HepG2 (cell line): ENCODE data around the gene MYCBPAP. TPM values are rescaled to one million over a fixed set of nuclear protein-coding genes. Genes with fewer than 3 reads are reported as not detected.

ENCODE experiments used
- ATAC-seq: fragments of 200-7000 bp; cut with Tn5 transposase; 3 replicates; pipeline ENCODE4 v1.9.1; 2020; ENCODE audit warnings: mild to moderate bottlenecking, moderate library complexity
- BruUV-seq: library from RNA; stranded (reverse); fragments of 400-500 nt; replicated peaks from 2 replicates; lab custom pipeline; 2021; lab: Mats Ljungman, UMichigan
- CTCF ChIA-PET: fragments of 300-600 bp; formaldehyde crosslinking; extraction: SDS; loops from one replicate; lab custom pipeline; 2021; ENCODE audit warnings: low total read pairs, inconsistent platforms, low intra/inter-chr PET ratio; lab: Yijun Ruan, JAX
- POLR2A ChIA-PET: fragments of 350-600 bp; sonication (Branson Sonifier 250); formaldehyde crosslinking; loops from one replicate; lab custom pipeline; 2020; ENCODE audit warnings: antibody characterized with exemption, inconsistent platforms; lab: Yijun Ruan, JAX
- DNase-seq: peaks from one replicate; pipeline ENCODE4 v3.0.0-alpha.2; 2015; ENCODE audit warnings: low spot score
- FAIRE-seq: peaks from 3 replicates; lab custom pipeline; 2011; peaks lifted over from hg19 to GRCh38; lab: Jason Lieb, UNC
- H2AFZ ChIP-seq: one replicate; pipeline ENCODE4 v1.6.1; 2011; ENCODE audit warnings: low read length, inconsistent platforms
- H3K27ac ChIP-seq: fragments of 300-600 bp; 3 replicates; pipeline ENCODE4 v1.8.0; 2011; ENCODE audit warnings: mixed run types, mild to moderate bottlenecking, mixed read lengths, low read length, inconsistent platforms; ENCODE audit not compliant: insufficient read depth; ENCODE audit errors: extremely low read length
- H3K27me3 ChIP-seq, 2 experiments: fragments of 200-600 bp in 1 of 2; 2 replicates in 1 of 2; 3 replicates in 1 of 2; pipeline versions ENCODE4 v1.6.0 to v1.8.0; 2011; ENCODE audit warnings: low read length in 2 of 2, mild to moderate bottlenecking in 2 of 2, moderate library complexity in 2 of 2, inconsistent platforms in 1 of 2; ENCODE audit not compliant: insufficient read depth in 2 of 2, control insufficient read depth in 1 of 2
- H3K36me3 ChIP-seq, 2 experiments: fragments of 200-600 bp in 1 of 2; replicated peaks in 1 of 2; 2 replicates in 1 of 2; 3 replicates in 1 of 2; pipeline versions ENCODE4 v1.5.1 to v1.8.0; 2011; ENCODE audit warnings: low read length in 2 of 2, inconsistent platforms in 1 of 2; ENCODE audit not compliant: insufficient read depth in 2 of 2, control insufficient read depth in 1 of 2
- H3K4me1 ChIP-seq: 2 replicates; pipeline ENCODE4 v1.5.1; 2012; ENCODE audit warnings: low read length, inconsistent platforms; ENCODE audit not compliant: insufficient read depth
- H3K4me2 ChIP-seq: 2 replicates; pipeline ENCODE4 v1.6.0; 2011; ENCODE audit warnings: low read depth, low read length, inconsistent platforms
- H3K4me3 ChIP-seq, 3 experiments: fragments of 200-600 bp in 1 of 3; sonication (generic), shearing (Covaris generic) in 1 of 3; replicated peaks in 1 of 3; 2 replicates each; pipeline ENCODE4 v1.5.1; 2011 to 2016; ENCODE audit warnings: low read length in 3 of 3, inconsistent platforms in 2 of 3, low read depth in 2 of 3, mild to moderate bottlenecking in 2 of 3, control low read depth in 1 of 3, mixed read lengths in 1 of 3; ENCODE audit not compliant: insufficient read depth in 1 of 3
- H3K79me2 ChIP-seq: one replicate; pipeline ENCODE4 v1.6.1; 2011; ENCODE audit warnings: low read length, inconsistent platforms; ENCODE audit not compliant: insufficient read depth
- H3K9ac ChIP-seq: 2 replicates; pipeline ENCODE4 v1.6.0; 2011; ENCODE audit warnings: mild to moderate bottlenecking, low read depth, low read length, inconsistent platforms; ENCODE audit not compliant: insufficient read depth
- H3K9me3 ChIP-seq: 2 replicates; pipeline ENCODE4 v1.5.1; 2012; ENCODE audit warnings: mild to moderate bottlenecking, low read length
- H4K20me1 ChIP-seq: 2 replicates; pipeline ENCODE4 v1.6.0; 2011; ENCODE audit warnings: inconsistent platforms, mild to moderate bottlenecking, low read length, moderate library complexity; ENCODE audit not compliant: insufficient read depth
- AHR ChIP-seq: IDR thresholded peaks from 2 replicates; pipeline ENCODE4 v1.6.1; 2018; ENCODE audit warnings: missing genetic modification reagents, missing compliant biosample characterization
- CBX5 ChIP-seq: sonication (generic); formaldehyde crosslinking; IDR thresholded peaks from 2 replicates; pipeline ENCODE4 v1.4.0; 2020; ENCODE audit warnings: missing genetic modification reagents, borderline replicate concordance
- GPN1 ChIP-seq: sonication (generic); formaldehyde crosslinking; IDR thresholded peaks from 2 replicates; pipeline ENCODE4 v1.5.1; 2020; ENCODE audit warnings: missing genetic modification reagents, borderline replicate concordance
- HHEX ChIP-seq: IDR thresholded peaks from 2 replicates; pipeline ENCODE4 v1.6.1; 2016; ENCODE audit warnings: control low read depth
- MYPOP ChIP-seq: sonication (generic); formaldehyde crosslinking; IDR thresholded peaks from 2 replicates; pipeline ENCODE4 v1.8.1; 2023; ENCODE audit warnings: mild to moderate bottlenecking, moderate library complexity, missing genetic modification reagents
- NFYC ChIP-seq: IDR thresholded peaks from 2 replicates; pipeline ENCODE4 v1.6.1; 2016; ENCODE audit warnings: missing genetic modification reagents, missing compliant biosample characterization
- PREB ChIP-seq: sonication (generic); formaldehyde crosslinking; IDR thresholded peaks from 2 replicates; pipeline ENCODE4 v1.4.0; 2020; ENCODE audit warnings: missing genetic modification reagents
- RFXAP ChIP-seq: sonication (generic); formaldehyde crosslinking; IDR thresholded peaks from 2 replicates; pipeline ENCODE4 v1.4.0; 2020; ENCODE audit warnings: missing genetic modification reagents, borderline replicate concordance
- ZNF260 ChIP-seq: sonication (generic); formaldehyde crosslinking; IDR thresholded peaks from 2 replicates; pipeline ENCODE4 v1.4.0; 2020; ENCODE audit warnings: missing genetic modification reagents, low read depth, mild to moderate bottlenecking, borderline replicate concordance
- ZNF446 ChIP-seq: sonication (generic); formaldehyde crosslinking; IDR thresholded peaks from 2 replicates; pipeline ENCODE4 v1.5.0; 2020; ENCODE audit warnings: mild to moderate bottlenecking, missing genetic modification reagents
- ZNF530 ChIP-seq: sonication (generic); formaldehyde crosslinking; IDR thresholded peaks from 2 replicates; pipeline ENCODE4 v1.5.0; 2020; ENCODE audit warnings: low read depth, mild to moderate bottlenecking, missing genetic modification reagents
- ZNF792 ChIP-seq: IDR thresholded peaks from 2 replicates; pipeline ENCODE4 v1.6.1; 2016
- WGBS: methylation state at CpG from one replicate; pipeline ENCODE4 v1.1.6; 2017; ENCODE audit warnings: low lambda C conversion rate; 5-methylcytosine and 5-hydroxymethylcytosine counted together
- in situ Hi-C: cut with HindIII; loops from 2 replicates; pipeline ENCODE4 v1.10.0; 2017; ENCODE audit warnings: low pct_unique_long_range_greater_than_20kb; ENCODE audit not compliant: extremely low pct_ligation_motif_present
- intact Hi-C: fragments of 100-400 bp; cut with micrococcal nuclease; formaldehyde crosslinking; loops from one replicate; pipeline ENCODE4 v1.10.0; 2022; ENCODE audit not compliant: unreplicated experiment
- polyA plus RNA-seq, 8 experiments: library from polyadenylated mRNA; depleted of rRNA in 3 of 8; stranded (reverse) in 7 of 8; unstranded in 1 of 8; fragments of >200 nt; fragmentation: Illumina TruSeq in 4 of 8; extraction: Trizol in 4 of 8; gene quantifications; 2 replicates each; pipeline versions ENCODE4 v1.2.1 to v1.2.3, GENCODE V29; 2011 to 2016; ENCODE audit warnings: low read depth in 4 of 8, missing spikeins in 1 of 8, mixed read lengths in 1 of 8; ENCODE audit not compliant: insufficient read depth in 1 of 8
- total RNA-seq, 5 experiments: library from RNA; depleted of rRNA; stranded (reverse); fragments of >200 nt; fragmentation: Illumina TruSeq; extraction: Trizol; gene quantifications; 2 replicates each; pipeline ENCODE4 v1.2.3, GENCODE V29; 2016; ENCODE audit warnings: low read depth in 1 of 5

The MYCBPAP gene
- total and polyA plus RNA-seq, 2 of the 13 experiments (the other 11 are each of a cell fraction or from before 2014, with no cell fraction given): 0.22 to 0.24 TPM

- 94% methylated on average over 17 of the region's 18 CpGs for WGBS
- POLR2A ChIA-PET: interaction anchor here (1.6 to 3.1 kb wide), 2 partner anchors 7 to 14 kb away, joined by 3 to 20 read pairs; no protein-coding TSS in a partner anchor
- CTCF ChIA-PET: no interaction called here
Observed at GRCh38 chr17:50548831-50549230, 40.6 kb downstream of the MYCBPAP start.

More at GRCh38 chr17:50548831-50549230, 40.6 kb downstream of the MYCBPAP start:
- FAIRE-seq (no peak), DNase-seq (no peak), ATAC-seq (no peak)
- no peak overlapping the region for H3K4me2 ChIP-seq
- H3K4me1 ChIP-seq: peaks cover 59% of the 10 kb centered on the region
- in situ Hi-C loops: loop anchor here (5.0 to 10.0 kb wide), 3 partner anchors 78 to 406 kb away; no protein-coding TSS in a partner anchor
- BruUV-seq: no TSS peak
- H3K9me3 ChIP-seq: no peaks in the 10 kb centered on the region
- H3K79me2 ChIP-seq: peaks cover 3% of the 10 kb centered on the region
- TF ChIP-seq GPN1 (CRISPR knock-in tag) (no peak), MYPOP (CRISPR knock-in tag) (no peak), ZNF792 (no peak), HHEX (CRISPR knock-in tag) (no peak), PREB (CRISPR knock-in tag) (no peak), ZNF530 (no peak), RFXAP (no peak), ZNF446 (CRISPR knock-in tag) (no peak), AHR (CRISPR knock-in tag) (no peak), NFYC (CRISPR knock-in tag) (no peak), ZNF260 (CRISPR knock-in tag) (no peak), CBX5 (CRISPR knock-in tag) (no peak)
- no peak overlapping the region for H3K4me3 ChIP-seq
- no peak overlapping the region for H3K27ac ChIP-seq
- intact Hi-C loops: loop anchor here (10.0 kb wide), 1 partner anchor 406 kb away; no protein-coding TSS in a partner anchor
- no peak overlapping the region for H2AFZ ChIP-seq
- no peaks in the 10 kb centered on the region for H3K27me3 ChIP-seq
- no peak overlapping the region for H3K9ac ChIP-seq
- peaks cover 0 to 5% of the 10 kb centered on the region in 2 experiments; a peak in 3 of 5 replicates for H3K36me3 ChIP-seq
- no peaks in the 10 kb centered on the region for H4K20me1 ChIP-seq
